GM10847 (cell line): ENCODE results near the gene ASAP2.

Experiments
- POLR2A ChIP-seq: IDR thresholded peaks from 2 replicates; pipeline ENCODE4 v1.6.1; 2011; ENCODE audit not compliant: insufficient read length; ENCODE audit errors: extremely low read depth

ASAP2 gene

DNA sequence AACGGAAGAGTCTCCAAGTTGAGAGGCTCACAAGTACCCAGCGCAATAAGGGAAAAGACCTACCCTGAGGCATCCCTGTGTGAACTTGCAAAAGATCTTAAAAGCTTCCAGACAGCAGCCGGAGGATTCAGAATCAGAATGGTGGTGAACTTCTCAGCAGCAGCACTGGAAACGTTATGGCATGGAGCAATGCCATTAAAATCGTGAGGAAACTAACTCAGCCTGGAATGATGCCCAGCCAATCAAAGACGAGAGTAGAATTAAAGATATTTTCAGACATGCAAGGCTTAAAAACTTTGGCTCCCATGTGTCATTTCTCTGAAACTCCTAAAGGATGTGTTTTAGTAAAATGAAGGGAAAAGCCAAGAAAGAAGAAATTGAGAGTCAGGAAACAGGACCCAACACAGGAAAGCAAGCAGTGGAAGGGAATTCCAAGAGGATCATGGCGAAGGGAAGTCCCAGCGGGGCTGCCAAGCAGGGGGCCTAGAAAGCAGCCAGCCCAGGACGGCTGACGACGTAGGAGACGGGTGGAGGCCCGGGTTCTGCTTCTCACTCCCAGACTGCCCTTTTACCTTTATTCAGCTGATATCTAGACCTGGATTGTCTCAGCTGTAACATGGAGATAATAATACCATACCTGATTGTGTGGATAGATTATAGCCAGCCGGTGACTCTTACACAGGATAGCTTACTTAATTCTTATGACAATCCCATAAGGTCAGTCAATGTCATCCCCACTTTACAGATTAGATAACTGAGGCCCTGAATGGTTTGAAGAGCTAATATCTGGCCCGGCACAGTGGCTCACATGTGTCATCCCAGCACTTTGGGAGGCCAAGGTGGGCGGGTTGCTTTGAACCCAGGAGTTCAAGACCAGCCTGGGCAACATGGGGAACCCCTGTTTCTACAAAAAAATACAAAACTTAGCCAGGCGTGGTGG lies 92.8 kb downstream of the ASAP2 start:
- no peak for TF ChIP-seq POLR2A

DNA sequence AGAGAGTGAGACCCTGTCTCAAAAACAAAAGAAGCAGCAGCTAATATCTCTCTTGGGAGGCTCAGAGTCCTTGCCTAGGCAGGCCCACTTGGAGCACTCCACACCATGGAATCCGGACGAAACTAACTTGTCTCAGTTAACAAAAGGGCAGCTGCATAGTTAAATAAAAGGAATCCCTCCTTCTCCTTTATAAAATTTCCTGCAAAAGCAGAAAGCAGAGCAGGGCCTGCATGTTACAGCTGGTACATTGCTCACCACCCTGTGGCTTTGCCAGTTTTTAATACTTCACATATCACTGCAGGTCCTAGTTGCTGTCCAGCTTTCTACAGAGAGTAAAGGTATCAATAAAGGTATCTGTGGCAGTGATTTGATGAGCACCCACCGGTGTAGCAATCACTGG lies 93.6 kb downstream of the ASAP2 start:
- TF ChIP-seq POLR2A = no peak

GRCh38 chr2:9300829-9301453 lies 94.3 kb downstream of the ASAP2 start:
- TF ChIP-seq POLR2A = no peak

- TF ChIP-seq POLR2A = no peak
Measured at GRCh38 chr2:9302755-9303154, 96.1 kb downstream of the ASAP2 start.

DNA sequence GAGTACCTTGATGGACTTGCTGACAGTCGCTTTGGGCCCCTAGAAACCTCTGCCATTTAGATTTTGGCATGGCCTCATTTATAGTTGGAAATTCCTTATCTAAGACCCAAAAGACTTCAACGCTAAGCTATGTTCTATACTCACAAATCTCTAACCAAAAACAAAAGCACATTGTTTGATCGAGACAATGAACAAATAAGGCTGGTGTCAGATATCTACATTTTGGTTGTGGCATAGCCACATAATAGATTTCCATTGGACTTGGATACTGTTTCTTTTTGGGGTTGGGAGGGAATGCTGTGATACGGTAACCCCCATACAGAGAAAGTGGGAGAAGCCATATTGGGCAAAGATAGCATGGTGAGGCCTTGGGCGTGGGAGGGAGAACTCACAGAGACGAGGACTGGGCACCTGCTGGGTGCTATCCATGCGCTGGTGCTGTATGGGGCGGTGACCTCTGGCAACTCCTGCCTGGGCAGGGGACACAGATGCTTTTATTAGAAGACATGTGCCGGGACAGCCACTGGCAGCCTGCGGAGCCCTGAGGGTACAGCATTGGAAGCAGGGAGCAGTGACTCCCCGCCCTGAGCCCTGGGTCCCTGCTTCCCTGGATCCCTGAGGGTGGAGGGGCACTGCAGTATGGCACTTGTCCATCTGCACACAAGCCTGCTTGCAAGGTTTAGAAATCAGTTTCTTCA lies 97.1 kb downstream of the ASAP2 start:
- no peak for TF ChIP-seq POLR2A

DNA sequence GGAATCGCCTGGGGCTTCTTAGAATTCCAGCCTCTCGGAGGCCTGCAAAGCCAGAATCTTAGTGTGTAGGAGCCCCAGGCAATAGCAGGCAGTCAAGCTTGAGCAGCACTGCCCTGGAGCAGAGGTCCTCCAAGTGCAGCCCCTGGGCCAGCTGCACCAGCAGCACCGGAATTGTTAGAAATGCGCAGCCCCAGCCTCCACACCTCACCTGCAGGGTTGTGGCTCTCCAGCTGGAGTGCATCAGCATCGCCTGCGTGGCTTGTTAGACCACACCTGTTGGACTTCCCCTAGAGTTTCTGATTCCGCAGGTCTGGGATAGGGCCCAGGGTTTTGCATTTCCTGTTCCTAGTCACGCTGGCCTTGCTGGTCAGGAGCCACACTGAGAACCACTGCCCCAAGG lies 100.3 kb downstream of the ASAP2 start:
- no peak for TF ChIP-seq POLR2A

GRCh38 chr2:9307535-9307934 lies 100.9 kb downstream of the ASAP2 start:
- no peak for TF ChIP-seq POLR2A

DNA sequence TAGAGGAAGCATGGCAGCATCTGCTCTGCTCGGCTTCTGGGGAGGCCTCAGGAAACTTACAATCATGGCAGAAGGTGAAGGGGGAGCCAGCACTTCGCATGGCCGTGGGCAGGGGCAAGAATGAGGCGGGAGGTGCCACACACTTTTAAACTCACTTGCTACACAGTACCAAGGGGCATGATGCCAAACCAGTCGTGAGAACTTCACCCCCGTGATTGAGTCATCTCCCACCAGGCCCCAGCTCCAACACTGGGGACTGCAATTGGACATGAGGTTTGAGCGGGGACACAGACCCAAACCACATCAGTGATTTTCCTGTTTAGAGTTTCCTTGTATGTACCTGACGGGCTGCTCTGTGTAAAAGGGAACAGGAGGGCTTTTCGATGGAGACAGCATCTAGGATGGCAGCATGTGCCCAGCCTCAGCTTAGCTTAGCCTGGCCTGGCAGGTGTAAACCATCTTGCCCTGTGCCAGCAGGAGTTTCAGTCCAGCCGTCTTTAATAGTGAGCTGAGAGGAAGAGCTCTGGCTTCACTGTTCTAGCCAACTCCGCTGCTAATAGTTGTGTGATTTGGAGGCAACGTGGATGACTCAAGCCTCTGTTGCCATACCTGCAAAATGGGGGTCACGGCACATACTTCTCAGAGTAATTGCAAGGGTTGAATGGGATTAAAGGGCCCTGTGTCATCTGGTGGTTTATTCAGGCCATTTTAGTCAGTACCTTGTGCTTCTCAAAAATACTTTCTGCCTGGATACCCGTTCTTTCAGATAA lies 101.8 kb downstream of the ASAP2 start:
- TF ChIP-seq POLR2A = no peak

GRCh38 chr2:9309147-9309546 lies 102.5 kb downstream of the ASAP2 start:
- no peak for TF ChIP-seq POLR2A

DNA sequence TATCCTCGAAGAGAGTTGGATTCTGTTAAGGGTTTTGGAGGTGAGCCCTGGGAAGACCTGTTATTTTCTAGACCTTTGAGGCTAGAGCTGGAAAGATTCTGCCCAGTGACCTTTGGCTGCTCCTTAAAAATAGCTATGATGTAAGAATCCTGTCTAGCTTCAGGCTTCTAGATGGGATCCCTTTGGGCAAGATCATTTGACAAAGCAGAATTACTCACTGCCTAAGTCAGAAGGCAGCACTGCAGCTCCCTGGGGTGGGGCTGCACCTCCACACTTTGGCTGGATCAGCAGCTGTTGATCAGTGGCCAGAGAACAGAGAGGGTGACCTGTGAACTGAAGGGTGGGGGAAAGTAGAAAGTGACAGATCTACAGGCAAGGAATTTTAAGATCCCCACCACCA lies 103.8 kb downstream of the ASAP2 start:
- TF ChIP-seq POLR2A = no peak

DNA sequence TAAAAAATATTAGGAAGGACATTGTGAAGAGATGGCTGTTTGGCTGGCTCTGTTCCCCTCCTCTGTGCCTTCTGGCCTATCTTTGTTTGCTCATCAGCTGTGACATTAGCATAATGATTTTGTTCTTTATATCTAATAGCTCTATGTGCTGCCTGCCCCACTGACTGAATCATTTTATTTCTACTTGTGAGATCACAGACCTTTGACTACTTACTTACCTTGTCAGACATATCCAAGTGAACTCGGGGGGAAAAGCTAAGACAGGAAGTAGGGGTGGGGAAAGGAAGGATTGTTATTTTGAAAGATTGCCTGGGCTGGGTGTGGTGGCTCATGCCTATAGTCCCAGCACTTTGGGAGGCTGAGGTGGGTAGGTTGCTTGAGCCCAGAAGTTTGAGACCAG lies 104.2 kb downstream of the ASAP2 start:
- no peak for TF ChIP-seq POLR2A

DNA sequence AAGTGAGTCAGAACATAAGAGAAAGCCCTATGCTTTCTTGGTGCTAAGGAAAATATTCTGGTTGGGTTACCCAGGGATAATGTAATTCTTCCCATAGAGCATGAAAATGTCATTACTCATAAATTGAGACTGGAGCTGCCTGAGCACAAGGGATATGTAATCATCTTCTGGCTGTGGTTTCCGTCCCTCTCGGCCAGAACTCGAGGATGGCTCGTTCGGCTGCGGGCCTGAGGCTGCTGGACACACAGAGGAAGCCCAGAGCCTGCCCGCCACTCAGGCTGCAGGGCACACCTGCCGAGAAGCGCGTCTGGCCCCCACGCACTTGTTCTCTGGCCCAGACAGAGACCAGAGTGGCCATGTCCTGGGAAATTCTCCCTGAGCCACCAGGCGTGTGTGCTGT lies 104.9 kb downstream of the ASAP2 start:
- TF ChIP-seq POLR2A = no peak

- no peak for TF ChIP-seq POLR2A
Measured at GRCh38 chr2:9312591-9312990, 106.0 kb downstream of the ASAP2 start.

GRCh38 chr2:9313443-9313842 lies 106.8 kb downstream of the ASAP2 start:
- TF ChIP-seq POLR2A = no peak

DNA sequence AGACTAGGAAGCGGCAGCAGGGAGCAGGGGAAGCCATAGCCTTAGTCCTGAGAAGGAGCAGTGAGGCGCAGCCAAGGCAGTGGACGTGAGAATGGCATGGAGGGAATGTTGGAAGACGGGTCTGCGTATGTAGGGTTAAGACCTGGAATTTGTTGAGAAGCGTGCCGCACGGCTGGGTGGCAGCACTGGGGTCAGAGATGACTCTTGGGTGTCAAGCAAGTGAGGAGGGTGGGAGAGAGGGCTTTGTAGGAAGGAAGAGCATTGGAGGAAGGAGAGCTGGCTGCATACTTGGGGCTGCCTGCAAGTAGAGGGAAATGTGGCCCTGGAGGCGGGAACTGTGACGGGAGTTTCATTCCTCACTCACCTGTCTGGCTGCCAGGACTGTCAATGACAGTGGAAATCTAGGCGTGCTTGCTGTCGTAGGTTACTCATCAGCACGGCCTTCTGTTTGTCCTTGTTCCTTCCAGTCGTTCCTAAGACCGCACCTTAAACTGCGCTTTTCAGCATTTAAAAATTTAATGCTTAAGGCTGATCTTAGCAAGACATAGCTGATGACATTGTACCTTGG lies 108.8 kb downstream of the ASAP2 start:
- no peak for TF ChIP-seq POLR2A
